Transverse colon (tissue), 4 donors: ENCODE data around the gene STPG3. TPM values are rescaled to one million over a fixed set of nuclear protein-coding genes. Genes with fewer than 3 reads are reported as not detected.

Source experiments
- DNase-seq: peaks from one replicate; pipeline ENCODE4 v3.0.0-alpha.2; 2019
- H3K27ac ChIP-seq, 4 donors: fragments of 200-600 bp; sonication (generic); 2 replicates each; pipeline ENCODE4 v1.5.1; 2016 to 2018; ENCODE audit warnings: inconsistent platforms in 4 of 4
- H3K27me3 ChIP-seq: fragments of 200-600 bp; sonication (generic); 2 replicates; pipeline ENCODE4 v1.5.1; 2017; ENCODE audit warnings: inconsistent platforms
- H3K36me3 ChIP-seq, 4 donors: fragments of 200-600 bp; sonication (generic); 2 replicates each; pipeline ENCODE4 v1.5.1; 2017 to 2019; ENCODE audit warnings: inconsistent platforms in 4 of 4
- H3K4me1 ChIP-seq, 4 donors: fragments of 200-600 bp; sonication (generic); 2 replicates each; pipeline ENCODE4 v1.5.1; 2017 to 2020; ENCODE audit warnings: inconsistent platforms in 4 of 4
- H3K4me3 ChIP-seq, 4 donors: fragments of 200-600 bp; sonication (generic); 1 replicate in 1 of 4; 2 replicates in 3 of 4; pipeline versions ENCODE4 v1.5.1 to v1.6.1; 2017 to 2019; ENCODE audit warnings: inconsistent platforms in 4 of 4
- H3K9me3 ChIP-seq, 2 donors: fragments of 200-600 bp; sonication (generic); 2 replicates each; pipeline ENCODE4 v1.5.1; 2017 to 2019; ENCODE audit warnings: inconsistent platforms in 2 of 2
- CTCF ChIP-seq, 5 experiments: fragments of 200-600 bp in 3 of 5; fragments of 450-650 bp in 2 of 5; sonication (generic) in 3 of 5; IDR thresholded peaks; 1 replicate in 2 of 5; 2 replicates in 3 of 5; pipeline ENCODE4 v1.5.1; 2016 to 2017; ENCODE audit warnings: antibody characterized with exemption in 5 of 5, inconsistent platforms in 3 of 5, mild to moderate bottlenecking in 2 of 5, moderate library complexity in 1 of 5
- EP300 ChIP-seq: sonication (generic); formaldehyde crosslinking; IDR thresholded peaks from one replicate; pipeline ENCODE4 v1.6.1; 2017; ENCODE audit warnings: antibody characterized with exemption, low read depth
- POLR2A ChIP-seq: fragments of 450-650 bp; IDR thresholded peaks from one replicate; pipeline ENCODE4 v1.6.1; 2016; ENCODE audit warnings: antibody characterized with exemption, mild to moderate bottlenecking, moderate library complexity
- POLR2AphosphoS5 ChIP-seq, 3 donors: sonication (generic); formaldehyde crosslinking; IDR thresholded peaks; one replicate each; pipeline ENCODE4 v1.6.1; 2016; ENCODE audit warnings: antibody characterized with exemption in 3 of 3
- WGBS, 2 donors: methylation state at CpG; one replicate each; pipeline ENCODE4 v1.1.5; 2018; ENCODE audit warnings: low coverage in 1 of 2; 5-methylcytosine and 5-hydroxymethylcytosine counted together
- in situ Hi-C, 4 donors: fragments of 200-750 bp; cut with MboI; loops; one replicate each; pipeline versions ENCODE4 v1.15.0 to v1.15.1; 2017; ENCODE audit warnings: low sequenced_read_pairs in 3 of 4, low pct_ligation_motif_present in 1 of 4, low pct_unique_long_range_greater_than_20kb in 1 of 4
- intact Hi-C: fragments of 100-400 bp; cut with DNase I; formaldehyde crosslinking; loops from one replicate; pipeline ENCODE4 v1.15.1; 2023; ENCODE audit warnings: low total_unique reads
- total RNA-seq, 4 donors: library from RNA; depleted of rRNA; stranded (reverse); fragments of >200 nt; gene quantifications; one replicate each; pipeline ENCODE4 v1.1.0, GENCODE V29; 2016

The STPG3 gene
- not detected for total RNA-seq

- Histone ChIP-seq H3K9me3 (no peaks in the 10 kb centered on the region), H3K4me1 (peaks cover 11 to 21% (median 14%) of the 10 kb centered on the region in 4 donors), H3K27ac (no peak within 1 kb of the TSS), H3K36me3 (no peaks in the 10 kb centered on the region), H3K27me3 (no peaks in the 10 kb centered on the region), H3K4me3 (no peak within 1 kb of the TSS)
- intact Hi-C loops (no loop called here), in situ Hi-C loops (no loop called here)
- WGBS, 2 donors, result 69% methylated on average over 4 of the region's 4 CpGs; no CpG with 5 or more reads in 1 of the 2 donors
- no peak for DNase-seq
- TF ChIP-seq CTCF (IDR thresholded peaks at IDR 0.05) (no peak), POLR2A (no peak), POLR2AphosphoS5 (IDR thresholded peaks at IDR 0.05) (no peak), EP300 (no peak)
These were observed at the start of gene STPG3 for GRCh38 chr9:137251194-137251461. Gene STPG3, plus strand, starts transcription at chr9:137251286. Its CDS starts 1 bp downstream, at chr9:137251287.

- H3K4me3 ChIP-seq, result no peak overlapping the region
- H3K4me1 ChIP-seq, result peaks cover 40 to 70% (median 61%) of the 10 kb centered on the region in 4 donors
- H3K36me3 ChIP-seq, result no peaks in the 10 kb centered on the region
- TF ChIP-seq EP300 (no peak), CTCF (IDR thresholded peaks at IDR 0.05) (no peak), POLR2A (no peak), POLR2AphosphoS5 (IDR thresholded peaks at IDR 0.05) (no peak)
- H3K27ac ChIP-seq, result no peak overlapping the region
- 79% methylated on average over 8 of the region's 8 CpGs; no CpG with 5 or more reads in 1 of the 2 donors for WGBS, 2 donors
- intact Hi-C loops, result no loop called here
- in situ Hi-C loops, result loop anchor here in 1 of 4 donors (25.0 kb wide), 1 partner anchor 91 kb away; the partner anchor contains the start of gene DPP7
- H3K9me3 ChIP-seq, result no peaks in the 10 kb centered on the region
- no peak for DNase-seq
- H3K27me3 ChIP-seq, result no peaks in the 10 kb centered on the region
These were observed 48.1 kb upstream of the STPG3 start for GRCh38 chr9:137202966-137203365.

GRCh38 chr9:137204731-137205125 is 46.4 kb upstream of the STPG3 start:
- Histone ChIP-seq H3K4me3 (peak overlapping the region; percentile 62 to 98 (median 95)), H3K4me1 (peaks cover 33 to 52% (median 44%) of the 10 kb centered on the region in 4 donors), H3K27ac (peak overlapping the region; percentile 84 to 93 (median 90)), H3K27me3 (no peaks in the 10 kb centered on the region), H3K36me3 (no peaks in the 10 kb centered on the region), H3K9me3 (no peaks in the 10 kb centered on the region)
- WGBS, 2 donors, result 11 to 55% methylated on average over 4 to 21 of the region's 21 CpGs
- in situ Hi-C loops (loop anchor here in 1 of 4 donors (25.0 kb wide), 1 partner anchor 92 kb away; the partner anchor contains the start of gene DPP7), intact Hi-C loops (no loop called here)
- DNase-seq, result no peak
- no peak for TF ChIP-seq CTCF (IDR thresholded peaks at IDR 0.05)

- Histone ChIP-seq H3K27me3 (no peaks in the 10 kb centered on the region), H3K9me3 (no peaks in the 10 kb centered on the region), H3K4me3 (peak within 1 kb of the TSS; percentile 62 to 98 (median 95)), H3K27ac (peak within 1 kb of the TSS; percentile 84 to 93 (median 90)), H3K36me3 (no peaks in the 10 kb centered on the region), H3K4me1 (peaks cover 32 to 51% (median 42%) of the 10 kb centered on the region in 4 donors)
- DNase-seq, result peak; percentile 94
- in situ Hi-C loops (loop anchor here in 1 of 4 donors (25.0 kb wide), 1 partner anchor 93 kb away; the partner anchor contains the start of gene DPP7), intact Hi-C loops (no loop called here)
- TF ChIP-seq CTCF (IDR thresholded peaks at IDR 0.05) (no peak), POLR2AphosphoS5 (IDR thresholded peaks at IDR 0.05) (peak; percentile 88 to 97 (median 96)), POLR2A (peak; percentile 85)
- WGBS, 2 donors, result 1% methylated on average over 65 of the region's 98 CpGs; no CpG with 5 or more reads in 1 of the 2 donors
These were observed 45.7 kb upstream of the STPG3 start, which contains the start of the genes NDOR1 and TMEM203 for GRCh38 chr9:137205126-137206069. Gene NDOR1, plus strand, starts transcription at chr9:137205700. Its CDS starts 78 bp downstream, at chr9:137205778. Gene TMEM203, minus strand, starts transcription at chr9:137205648. Its CDS starts 234 bp downstream, at chr9:137205414.
